ENCODE results near the gene SYNCRIP. TPM values are rescaled to one million over a fixed set of nuclear protein-coding genes. Genes with fewer than 3 reads are reported as not detected.

Gene SYNCRIP
- 110 TPM for total RNA-seq

GRCh38 chr6:85642774-85643536 is at the start of gene SYNCRIP:
Gene SYNCRIP, minus strand, starts transcription at chr6:85642886. Its CDS starts 1,447 bp downstream, at chr6:85641439.

GRCh38 chr6:85593438-85594196 is 49.1 kb downstream of the SYNCRIP start, which contains the start of gene SNX14:
Gene SNX14, minus strand, starts transcription at chr6:85593858. Its CDS starts 140 bp downstream, at chr6:85593718.

Small RNA genes within 50 kb of the gene (small RNA-seq; reads per million reads assigned to genes)
- not detected for gene SNORD50B (ENCODE audit: low replicate concordance)

Other genes starting within 250 kb of the SYNCRIP start
- gene NT5E, start 192.8 kb downstream of the SYNCRIP start, total RNA-seq = 3.8 TPM
- 190 TPM for gene SNX14, start 49.0 kb downstream of the SYNCRIP start, total RNA-seq